ENCODE data around the gene KIF5C. TPM values are rescaled to one million over a fixed set of nuclear protein-coding genes. Genes with fewer than 3 reads are reported as not detected.

The KIF5C gene
- total RNA-seq, 2 experiments from 2014 or later: 10.2 to 11.1 TPM

- Mint-ChIP-seq H3K27me3 (no peaks in the 10 kb centered on the region), H3K27ac (no peak overlapping the region), H3K36me3 (ENCODE audit: low read depth) (no peaks in the 10 kb centered on the region), H3K4me1 (ENCODE audit: low read depth) (no peaks in the 10 kb centered on the region), H3K9me3 (no peaks in the 10 kb centered on the region), H3K4me3 (no peak overlapping the region)
- ATAC-seq (no peak), DNase-seq (no peak)
- ChIA-PET CTCF (interaction anchor here (1.0 kb wide), 1 partner anchor 29 kb away, joined by 3 read pairs; no protein-coding TSS in a partner anchor), POLR2A (interaction anchor here (0.6 kb wide), 1 partner anchor 72 kb away, joined by 3 read pairs; no protein-coding TSS in a partner anchor)
- TF ChIP-seq CTCF (IDR thresholded peaks at IDR 0.05): no peak
- intact Hi-C loops (cut with micrococcal nuclease): no loop called here
Observed at GRCh38 chr2:148944536-148944935, 69.5 kb downstream of the KIF5C start.

- no peak for TF ChIP-seq CTCF (IDR thresholded peaks at IDR 0.05)
- POLR2A ChIA-PET: no interaction called here
- DNase-seq: no peak
- intact Hi-C loops (cut with micrococcal nuclease): no loop called here
- CTCF ChIA-PET: no interaction called here
- Mint-ChIP-seq H3K36me3 (ENCODE audit: low read depth) (peaks cover 2% of the 10 kb centered on the region), H3K4me3 (no peak overlapping the region), H3K9me3 (no peaks in the 10 kb centered on the region), H3K4me1 (ENCODE audit: low read depth) (no peaks in the 10 kb centered on the region), H3K27ac (no peak overlapping the region), H3K27me3 (no peaks in the 10 kb centered on the region)
- ATAC-seq: no peak
Observed at GRCh38 chr2:148947299-148947698, 72.3 kb downstream of the KIF5C start.

- H3K4me1 Mint-ChIP-seq (ENCODE audit: low read depth): no peaks in the 10 kb centered on the region
- DNase-seq: no peak
- no peak overlapping the region for H3K27ac Mint-ChIP-seq
- H3K27me3 Mint-ChIP-seq: no peaks in the 10 kb centered on the region
- no peak for ATAC-seq
- CTCF ChIA-PET: no interaction called here
- peaks cover 2% of the 10 kb centered on the region for H3K36me3 Mint-ChIP-seq (ENCODE audit: low read depth)
- intact Hi-C loops (cut with micrococcal nuclease): no loop called here
- no peak for TF ChIP-seq CTCF (IDR thresholded peaks at IDR 0.05)
- H3K4me3 Mint-ChIP-seq: no peak overlapping the region
- POLR2A ChIA-PET: no interaction called here
- H3K9me3 Mint-ChIP-seq: no peaks in the 10 kb centered on the region
Observed at GRCh38 chr2:148948868-148949267, 73.8 kb downstream of the KIF5C start.

- no peaks in the 10 kb centered on the region for H3K27me3 Mint-ChIP-seq
- ChIA-PET CTCF (no interaction called here), POLR2A (no interaction called here)
- H3K27ac Mint-ChIP-seq: no peak overlapping the region
- intact Hi-C loops (cut with micrococcal nuclease): no loop called here
- ATAC-seq (no peak), DNase-seq (no peak)
- TF ChIP-seq CTCF (IDR thresholded peaks at IDR 0.05): no peak
- no peaks in the 10 kb centered on the region for H3K4me1 Mint-ChIP-seq (ENCODE audit: low read depth)
- no peaks in the 10 kb centered on the region for H3K9me3 Mint-ChIP-seq
- peaks cover 2% of the 10 kb centered on the region for H3K36me3 Mint-ChIP-seq (ENCODE audit: low read depth)
- H3K4me3 Mint-ChIP-seq: no peak overlapping the region
Observed at GRCh38 chr2:148949348-148949747, 74.3 kb downstream of the KIF5C start.

- no peaks in the 10 kb centered on the region for H3K9me3 Mint-ChIP-seq
- intact Hi-C loops (cut with micrococcal nuclease): no loop called here
- POLR2A ChIA-PET: no interaction called here
Observed at GRCh38 chr2:148952621-148953020, 77.6 kb downstream of the KIF5C start.

More at GRCh38 chr2:148952621-148953020, 77.6 kb downstream of the KIF5C start:
- Mint-ChIP-seq H3K27me3 (no peaks in the 10 kb centered on the region), H3K27ac (no peak overlapping the region), H3K4me3 (no peak overlapping the region), H3K4me1 (ENCODE audit: low read depth) (peaks cover 2% of the 10 kb centered on the region), H3K36me3 (ENCODE audit: low read depth) (peaks cover 2% of the 10 kb centered on the region)
- CTCF ChIA-PET: no interaction called here
- DNase-seq: no peak
- TF ChIP-seq CTCF (IDR thresholded peaks at IDR 0.05): no peak
- no peak for ATAC-seq

Data from activated CD8-positive, alpha-beta T cell treated with anti-CD3 and anti-CD28 coated beads for 36 hours (primary cell).